ENCODE data around the gene DAND5. TPM values are rescaled to one million over a fixed set of nuclear protein-coding genes. Genes with fewer than 3 reads are reported as not detected.
A peak's percentile ranks its signal among the peaks of the same experiment; 100 is the strongest.

Gene DAND5
- total RNA-seq, 1 experiment from 2014 or later = not detected

- no peak for TF ChIP-seq CTCF (IDR thresholded peaks at IDR 0.05; ENCODE audit: unreplicated experiment)
- Mint-ChIP-seq H3K4me3 (ENCODE audit: unreplicated experiment) (peak overlapping the region; percentile 96), H3K27me3 (ENCODE audit: insufficient read depth, unreplicated experiment) (no peaks in the 10 kb centered on the region), H3K36me3 (ENCODE audit: insufficient read depth, unreplicated experiment) (peaks cover 79% of the 10 kb centered on the region), H3K27ac (ENCODE audit: low read depth, unreplicated experiment) (peak overlapping the region; percentile 96), H3K4me1 (ENCODE audit: insufficient read depth, unreplicated experiment) (peaks cover 21% of the 10 kb centered on the region), H3K9me3 (ENCODE audit: unreplicated experiment) (no peaks in the 10 kb centered on the region)
- ChIA-PET POLR2A (no interaction called here), CTCF (interaction anchor here (0.6 kb wide), 1 partner anchor 1136 kb away, joined by 3 read pairs; no protein-coding TSS in a partner anchor)
- DNase-seq (ENCODE audit: unreplicated experiment) = no peak
- BruUV-seq (replicated peaks) = no TSS peak
- intact Hi-C loops (cut with micrococcal nuclease) = no loop called here
Observed at GRCh38 chr19:12940897-12941296, 28.5 kb upstream of the DAND5 start.

GRCh38 chr19:12943437-12944044 lies 25.8 kb upstream of the DAND5 start:
- no peak overlapping the region for H3K4me3 Mint-ChIP-seq (ENCODE audit: unreplicated experiment)
- intact Hi-C loops (cut with micrococcal nuclease) = no loop called here
- CTCF ChIA-PET = no interaction called here
- DNase-seq (ENCODE audit: unreplicated experiment) = no peak
- no peaks in the 10 kb centered on the region for H3K9me3 Mint-ChIP-seq (ENCODE audit: unreplicated experiment)
- no TSS peak for BruUV-seq (replicated peaks)
- H3K27ac Mint-ChIP-seq (ENCODE audit: low read depth, unreplicated experiment) = no peak overlapping the region
- peaks cover 88% of the 10 kb centered on the region for H3K36me3 Mint-ChIP-seq (ENCODE audit: insufficient read depth, unreplicated experiment)
- no peak for TF ChIP-seq CTCF (IDR thresholded peaks at IDR 0.05; ENCODE audit: unreplicated experiment)
- H3K4me1 Mint-ChIP-seq (ENCODE audit: insufficient read depth, unreplicated experiment) = peaks cover 21% of the 10 kb centered on the region
- POLR2A ChIA-PET = no interaction called here
- H3K27me3 Mint-ChIP-seq (ENCODE audit: insufficient read depth, unreplicated experiment) = no peaks in the 10 kb centered on the region

DNA sequence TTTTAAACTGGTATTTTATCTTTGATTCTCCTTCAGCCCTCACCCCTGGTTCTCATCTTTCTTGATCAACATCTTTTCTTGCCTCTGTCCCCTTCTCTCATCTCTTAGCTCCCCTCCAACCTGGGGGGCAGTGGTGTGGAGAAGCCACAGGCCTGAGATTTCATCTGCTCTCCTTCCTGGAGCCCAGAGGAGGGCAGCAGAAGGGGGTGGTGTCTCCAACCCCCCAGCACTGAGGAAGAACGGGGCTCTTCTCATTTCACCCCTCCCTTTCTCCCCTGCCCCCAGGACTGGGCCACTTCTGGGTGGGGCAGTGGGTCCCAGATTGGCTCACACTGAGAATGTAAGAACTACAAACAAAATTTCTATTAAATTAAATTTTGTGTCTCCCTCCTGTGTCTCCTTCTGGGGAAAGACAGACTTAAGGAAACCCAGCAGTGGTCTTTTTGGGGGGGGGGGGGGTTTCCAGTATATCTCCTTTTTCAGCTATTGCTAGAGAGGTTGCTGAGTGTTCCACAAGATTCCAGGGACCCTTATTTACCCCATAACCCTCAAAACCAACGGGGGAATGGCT lies 25.2 kb upstream of the DAND5 start:
- no peak for TF ChIP-seq CTCF (IDR thresholded peaks at IDR 0.05; ENCODE audit: unreplicated experiment)
- Mint-ChIP-seq H3K36me3 (ENCODE audit: insufficient read depth, unreplicated experiment) (peaks cover 88% of the 10 kb centered on the region), H3K4me1 (ENCODE audit: insufficient read depth, unreplicated experiment) (peaks cover 21% of the 10 kb centered on the region), H3K4me3 (ENCODE audit: unreplicated experiment) (no peak overlapping the region), H3K27ac (ENCODE audit: low read depth, unreplicated experiment) (no peak overlapping the region), H3K9me3 (ENCODE audit: unreplicated experiment) (no peaks in the 10 kb centered on the region), H3K27me3 (ENCODE audit: insufficient read depth, unreplicated experiment) (no peaks in the 10 kb centered on the region)
- intact Hi-C loops (cut with micrococcal nuclease) = no loop called here
- no TSS peak for BruUV-seq (replicated peaks)
- no peak for DNase-seq (ENCODE audit: unreplicated experiment)
- ChIA-PET POLR2A (no interaction called here), CTCF (no interaction called here)

- ChIA-PET POLR2A (interaction anchor here (0.9 to 1.8 kb wide), 7 partner anchors 8 to 207 kb away, joined by 3 to 51 read pairs (median 6); partner anchors contain the start of genes FARSA, GADD45GIP1 and GCDH), CTCF (interaction anchor here (0.6 to 0.9 kb wide), 3 partner anchors 20 to 1507 kb away, joined by 3 to 8 read pairs (median 3); no protein-coding TSS in a partner anchor)
- no peaks in the 10 kb centered on the region for H3K27me3 Mint-ChIP-seq (ENCODE audit: insufficient read depth, unreplicated experiment)
- no peak for TF ChIP-seq CTCF (IDR thresholded peaks at IDR 0.05; ENCODE audit: unreplicated experiment)
- intact Hi-C loops (cut with micrococcal nuclease) = no loop called here
- peak within 1 kb of the TSS; percentile 94 for H3K27ac Mint-ChIP-seq (ENCODE audit: low read depth, unreplicated experiment)
- peaks cover 15% of the 10 kb centered on the region for H3K4me1 Mint-ChIP-seq (ENCODE audit: insufficient read depth, unreplicated experiment)
- no peaks in the 10 kb centered on the region for H3K9me3 Mint-ChIP-seq (ENCODE audit: unreplicated experiment)
- H3K36me3 Mint-ChIP-seq (ENCODE audit: insufficient read depth, unreplicated experiment) = peaks cover 88% of the 10 kb centered on the region
- peak; percentile 99 for DNase-seq (ENCODE audit: unreplicated experiment)
- BruUV-seq (replicated peaks) = no TSS peak
- peak within 1 kb of the TSS; percentile 84 for H3K4me3 Mint-ChIP-seq (ENCODE audit: unreplicated experiment)
Observed at GRCh38 chr19:12945479-12946091, 23.8 kb upstream of the DAND5 start, which contains the start of gene RAD23A. TSS of gene RAD23A (plus strand) at chr19:12945862. CDS start at chr19:12945949, 87 bp downstream.

Measured in MCF 10A (cell line).